HG02610 (cell line): ENCODE measurements around the gene BNIP1.

ENCODE experiments used
- ATAC-seq: cut with Tn5 transposase; IDR thresholded peaks from one replicate; pipeline ENCODE4 v1.9.1; 2021; ENCODE audit warnings: mild to moderate bottlenecking, moderate library complexity; ENCODE audit not compliant: unreplicated experiment

BNIP1 gene

DNA sequence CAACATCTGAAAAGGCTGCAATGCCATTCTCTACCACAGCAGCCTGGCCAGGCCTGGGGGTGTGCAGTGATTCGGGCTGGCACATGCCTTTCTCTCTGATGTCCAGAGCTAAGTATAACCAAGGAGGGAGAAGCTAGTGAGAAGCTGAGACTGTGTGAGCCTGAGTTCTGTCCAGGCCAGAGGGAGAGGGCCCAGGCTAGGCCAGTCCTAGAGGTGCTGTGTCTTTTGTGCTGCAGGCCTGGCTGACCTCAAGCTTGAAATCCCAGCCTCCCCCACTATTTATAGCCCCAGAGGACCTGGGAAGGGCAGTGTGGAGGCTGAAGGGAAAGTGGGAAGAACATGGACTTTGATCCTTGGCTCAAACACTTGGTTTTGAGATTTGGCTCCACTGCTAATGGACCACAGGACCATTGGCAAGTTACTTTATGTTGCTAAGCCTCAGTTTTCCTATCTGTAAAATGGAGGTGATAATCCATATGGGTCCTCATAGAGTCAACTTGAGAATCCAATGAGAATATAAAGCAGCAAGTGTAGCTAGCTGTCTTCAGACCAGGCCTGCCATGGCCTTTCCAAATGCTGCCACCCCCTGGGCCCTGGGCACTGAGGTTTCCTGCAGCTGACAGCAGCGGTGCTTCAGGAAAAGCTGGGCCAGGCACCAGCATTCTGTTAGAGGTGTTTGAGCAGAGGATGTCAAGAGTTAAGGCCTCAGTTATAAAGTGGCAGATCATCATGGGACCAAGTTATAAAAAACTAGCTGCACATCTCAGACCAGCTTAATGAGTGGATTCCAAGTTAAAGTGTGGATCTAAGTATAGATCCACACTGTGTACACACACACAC lies 21.1 kb downstream of the BNIP1 start:
- no peak for ATAC-seq

GRCh38 chr5:173172166-173172565 lies 27.8 kb downstream of the BNIP1 start:
- no peak for ATAC-seq

DNA sequence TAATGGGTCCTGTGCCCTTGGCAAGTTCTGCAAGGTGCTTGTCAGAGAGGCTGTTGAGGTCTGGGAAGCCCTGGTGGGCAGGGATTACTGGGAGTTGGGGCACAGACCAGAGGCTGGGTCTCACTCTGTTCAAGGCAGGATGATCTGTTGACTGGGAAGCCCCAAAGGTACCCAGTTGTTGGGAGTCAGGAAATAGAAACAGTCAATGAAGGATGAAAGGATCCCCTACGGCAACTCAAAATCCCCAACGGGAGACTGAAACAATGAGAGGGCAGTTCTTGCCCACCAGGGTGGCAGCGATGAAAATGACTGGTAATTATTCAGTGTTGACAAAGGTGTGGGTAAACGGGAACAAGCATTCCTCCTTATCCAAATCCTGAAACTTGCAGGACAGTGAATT lies 31.2 kb downstream of the BNIP1 start:
- ATAC-seq, result no peak

GRCh38 chr5:173178369-173178910 lies 34.1 kb downstream of the BNIP1 start:
- no peak for ATAC-seq

DNA sequence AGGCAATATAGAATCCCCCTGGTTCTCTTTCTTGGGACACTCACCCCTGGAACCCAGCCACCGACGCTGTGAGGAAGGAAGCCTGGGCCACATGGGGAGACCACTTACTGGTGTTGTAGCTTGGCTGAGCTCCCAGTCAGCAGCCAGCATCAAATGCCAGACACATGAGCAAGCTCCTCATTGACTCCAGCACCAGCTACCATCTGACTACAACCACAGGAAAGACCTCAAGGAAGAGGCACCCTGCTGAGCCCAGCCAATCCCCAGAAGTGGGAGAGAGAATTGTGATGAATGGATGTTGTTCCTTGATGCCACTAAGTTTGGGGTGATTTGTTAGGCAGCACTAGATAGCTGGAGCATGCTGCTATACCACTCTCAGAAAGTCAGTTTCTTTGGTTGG lies 36.0 kb downstream of the BNIP1 start:
- ATAC-seq, result no peak

GRCh38 chr5:173187054-173187743 lies 42.9 kb downstream of the BNIP1 start:
- no peak for ATAC-seq

DNA sequence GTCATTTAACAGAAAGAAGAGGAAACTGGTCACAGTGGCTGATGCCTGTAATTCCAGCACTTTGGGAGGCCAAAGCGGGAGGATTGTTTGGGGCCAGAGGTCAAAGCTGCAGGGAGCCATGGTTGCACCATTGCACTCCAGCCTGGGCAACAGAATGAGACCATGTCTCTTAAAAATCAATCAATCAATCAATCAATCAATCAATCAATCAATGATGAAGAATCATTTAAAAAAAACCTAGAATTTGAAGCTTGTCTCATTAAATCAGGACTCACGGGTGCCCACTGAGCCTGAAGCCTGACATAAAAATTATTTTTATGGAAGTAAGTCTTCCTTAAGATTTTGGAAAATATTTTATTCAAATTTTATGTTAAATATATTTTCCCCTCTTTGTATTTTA lies 43.9 kb downstream of the BNIP1 start:
- no peak for ATAC-seq

DNA sequence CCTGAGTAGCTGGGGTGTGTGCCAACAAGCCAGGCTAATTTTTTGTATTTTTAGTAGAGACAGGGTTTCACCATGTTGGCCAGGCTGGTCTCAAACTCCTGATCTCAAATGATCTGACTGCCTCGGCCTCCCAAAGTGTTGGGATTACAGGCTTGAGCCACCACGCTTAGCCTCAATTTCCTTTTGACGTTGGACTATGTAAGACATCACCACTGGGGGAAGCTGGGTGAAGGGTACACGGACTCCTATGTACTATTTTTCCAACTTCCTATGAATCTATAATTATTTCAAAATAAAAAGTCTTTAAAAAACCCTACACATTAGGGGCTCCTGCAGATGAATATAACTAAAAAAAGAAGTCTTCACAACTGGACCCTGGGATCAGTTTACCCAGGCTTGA lies 46.7 kb downstream of the BNIP1 start:
- ATAC-seq, result no peak

GRCh38 chr5:173191561-173191960 lies 47.2 kb downstream of the BNIP1 start:
- no peak for ATAC-seq

GRCh38 chr5:173192561-173192960 lies 48.2 kb downstream of the BNIP1 start:
- ATAC-seq, result no peak

- no peak for ATAC-seq
Observed at GRCh38 chr5:173196133-173196952, 52.0 kb downstream of the BNIP1 start.

DNA sequence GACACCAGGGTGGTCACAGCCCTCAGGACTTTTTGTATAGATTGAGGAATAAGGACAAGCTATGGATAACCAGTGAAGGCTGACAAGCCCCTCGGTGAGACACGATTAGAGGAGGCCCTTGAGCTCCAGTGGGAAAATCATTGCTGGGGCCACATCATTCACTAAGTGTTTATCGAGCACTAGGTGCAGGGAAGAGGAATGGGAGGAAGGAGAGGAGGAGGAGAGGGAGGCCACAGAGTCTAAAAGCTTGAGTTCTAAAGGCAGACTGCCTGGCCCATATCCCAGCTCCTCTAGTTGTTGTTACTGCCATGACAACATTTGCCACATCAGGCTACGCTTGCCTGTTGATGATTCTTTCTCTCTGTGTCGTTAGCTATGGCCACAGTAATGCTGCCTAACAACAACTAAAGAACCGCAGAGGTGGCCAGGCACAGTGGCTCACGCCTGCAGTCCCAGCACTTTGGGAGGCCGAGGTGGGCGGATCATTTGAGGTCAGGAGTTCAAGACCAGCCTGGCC lies 53.1 kb downstream of the BNIP1 start:
- ATAC-seq, result no peak

DNA sequence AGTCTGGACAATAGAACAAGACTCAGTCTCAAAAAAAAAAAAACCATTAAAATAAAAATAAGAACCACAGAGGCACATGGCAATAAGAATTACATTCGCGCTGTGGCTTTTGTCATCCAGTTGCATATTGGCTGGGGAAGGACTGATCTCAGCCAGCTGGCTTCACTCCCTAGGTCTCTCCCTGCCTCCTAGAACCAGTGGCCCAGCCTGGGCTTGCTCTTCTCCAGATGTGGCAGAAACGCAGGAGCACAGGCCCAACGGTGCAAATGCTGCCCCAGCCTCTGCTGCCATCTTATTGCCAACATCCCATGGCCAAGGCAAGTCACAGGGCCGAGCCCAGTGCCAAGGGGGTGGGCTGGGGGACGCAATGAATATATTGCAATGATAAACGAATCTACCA lies 53.7 kb downstream of the BNIP1 start:
- no peak for ATAC-seq

DNA sequence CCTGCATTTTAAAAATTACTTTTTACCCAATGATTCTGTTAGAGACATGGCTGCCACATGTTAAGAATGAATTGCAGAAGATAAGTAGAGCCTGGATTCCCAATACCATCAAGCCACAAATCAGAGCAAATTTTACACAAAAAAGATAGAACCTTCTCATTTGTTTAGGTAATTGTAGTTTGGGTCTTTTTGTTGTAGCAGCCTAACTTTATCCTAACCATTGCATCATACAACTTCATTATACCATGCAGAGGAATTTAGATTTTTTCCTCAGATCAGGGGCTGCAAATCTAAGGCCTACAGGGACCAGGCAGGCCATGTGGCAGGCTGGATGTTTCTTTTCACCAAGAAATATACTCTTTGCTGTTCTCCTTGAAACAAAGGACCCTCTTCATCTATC lies 56.0 kb downstream of the BNIP1 start:
- ATAC-seq, result no peak

- no peak for ATAC-seq
Observed at GRCh38 chr5:173201636-173202265, 57.4 kb downstream of the BNIP1 start.

DNA sequence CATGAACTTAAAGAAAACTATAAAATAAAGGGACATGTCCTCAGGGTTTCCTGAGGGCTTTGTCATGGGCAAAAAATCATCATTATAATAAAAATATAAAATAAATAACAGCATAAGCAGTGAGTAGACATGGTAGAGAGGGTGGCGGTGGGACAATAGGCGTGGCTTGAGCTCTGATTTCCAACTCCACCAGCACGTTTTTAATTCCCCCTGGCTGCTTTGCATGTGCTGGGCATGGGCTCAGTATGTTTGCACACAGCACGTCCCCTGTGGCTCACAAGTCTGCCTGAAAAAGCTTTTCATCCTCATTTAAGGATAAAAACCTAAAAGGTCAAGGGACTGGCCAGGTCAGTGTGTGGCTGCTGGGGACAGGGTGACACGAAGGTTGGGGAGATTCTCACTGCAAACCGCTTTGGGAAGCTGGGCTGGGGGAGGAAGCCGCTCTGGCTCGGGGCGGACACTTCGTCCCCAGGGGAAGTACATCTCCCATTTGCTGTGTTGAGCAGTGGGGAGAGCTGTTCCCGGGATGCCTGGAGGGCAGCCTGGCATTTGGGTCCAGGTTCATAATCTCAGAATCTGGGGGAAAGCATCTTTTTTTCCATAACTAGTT lies 58.0 kb downstream of the BNIP1 start:
- ATAC-seq, result no peak

- no peak for ATAC-seq
Observed at GRCh38 chr5:173204185-173204979, 60.1 kb downstream of the BNIP1 start.

- no peak for ATAC-seq
Observed at GRCh38 chr5:173205916-173206315, 61.6 kb downstream of the BNIP1 start.

- no peak for ATAC-seq
Observed at GRCh38 chr5:173208296-173208695, 64.0 kb downstream of the BNIP1 start.
